ENCODE results near the gene CYGB. TPM values are rescaled to one million over a fixed set of nuclear protein-coding genes. Genes with fewer than 3 reads are reported as not detected.

Gene CYGB
- total RNA-seq, 1 experiment from 2014 or later, result 0.56 TPM

DNA sequence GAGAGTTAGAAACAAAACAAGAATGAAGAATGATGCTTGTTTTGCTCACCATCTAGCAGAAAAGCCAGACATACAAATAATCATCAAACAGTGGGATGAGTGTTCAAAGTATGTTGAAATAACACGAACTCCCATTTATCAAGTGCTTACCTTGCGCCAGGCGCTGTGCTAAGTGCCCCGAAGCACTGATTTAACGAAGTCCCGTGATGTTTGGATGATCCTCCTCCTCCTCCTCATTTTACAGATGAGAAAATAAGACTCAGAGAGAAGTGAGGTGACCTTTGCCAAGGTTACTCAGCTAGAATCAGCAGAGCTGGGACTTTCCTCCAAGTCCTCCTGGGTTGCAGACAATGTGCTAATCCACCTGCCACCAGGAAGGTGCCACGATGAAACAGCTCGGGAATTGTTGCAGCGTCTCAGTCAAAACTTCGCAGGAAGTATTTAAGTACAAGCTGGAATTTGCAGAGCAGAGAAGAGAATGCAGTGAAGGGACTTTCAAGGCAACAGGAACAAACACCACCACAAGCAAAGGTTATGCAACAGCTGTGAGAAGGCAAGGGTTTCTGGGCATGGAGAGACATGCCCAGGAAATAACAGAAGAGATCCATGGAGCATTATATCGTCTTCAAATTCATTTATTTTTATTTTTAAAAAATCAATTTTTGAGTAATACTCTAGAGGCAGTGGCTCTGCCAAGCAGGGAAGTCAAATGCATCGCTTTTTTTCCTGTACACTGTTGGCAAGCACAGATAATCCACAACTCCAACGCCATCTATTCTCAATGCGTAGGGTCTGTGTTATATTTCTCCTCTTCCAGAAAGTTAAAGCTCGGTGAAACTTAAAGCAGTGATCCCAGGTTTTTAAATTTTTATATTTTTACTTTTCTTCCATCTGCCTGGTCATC, 13.5 kb upstream of the CYGB start:
- BruUV-seq (replicated peaks), result no TSS peak
- DNase-seq (ENCODE audit: low spot score), result no peak
- intact Hi-C loops (cut with micrococcal nuclease; ENCODE audit: unreplicated experiment), result no loop called here
- no peak overlapping the region for H3K4me3 ChIP-seq (ENCODE audit: low read depth, low read length, poor library complexity, severe bottlenecking)
- ChIA-PET POLR2A (ENCODE audit: low non-redundant PET) (interaction anchor here (0.7 kb wide), 1 partner anchor 17 kb away, joined by 7 read pairs; no protein-coding TSS in a partner anchor), CTCF (no interaction called here)
- no peaks in the 10 kb centered on the region for H3K9me3 ChIP-seq (ENCODE audit: low read depth, low read length, poor library complexity, severe bottlenecking)
- no peaks in the 10 kb centered on the region for H3K36me3 ChIP-seq (ENCODE audit: insufficient read depth, low read length, poor library complexity, severe bottlenecking)
- no peaks in the 10 kb centered on the region for H3K27me3 ChIP-seq (replicated peaks; ENCODE audit: insufficient read depth, low read depth, low read length, poor library complexity)
- TF ChIP-seq, protein P1, sequence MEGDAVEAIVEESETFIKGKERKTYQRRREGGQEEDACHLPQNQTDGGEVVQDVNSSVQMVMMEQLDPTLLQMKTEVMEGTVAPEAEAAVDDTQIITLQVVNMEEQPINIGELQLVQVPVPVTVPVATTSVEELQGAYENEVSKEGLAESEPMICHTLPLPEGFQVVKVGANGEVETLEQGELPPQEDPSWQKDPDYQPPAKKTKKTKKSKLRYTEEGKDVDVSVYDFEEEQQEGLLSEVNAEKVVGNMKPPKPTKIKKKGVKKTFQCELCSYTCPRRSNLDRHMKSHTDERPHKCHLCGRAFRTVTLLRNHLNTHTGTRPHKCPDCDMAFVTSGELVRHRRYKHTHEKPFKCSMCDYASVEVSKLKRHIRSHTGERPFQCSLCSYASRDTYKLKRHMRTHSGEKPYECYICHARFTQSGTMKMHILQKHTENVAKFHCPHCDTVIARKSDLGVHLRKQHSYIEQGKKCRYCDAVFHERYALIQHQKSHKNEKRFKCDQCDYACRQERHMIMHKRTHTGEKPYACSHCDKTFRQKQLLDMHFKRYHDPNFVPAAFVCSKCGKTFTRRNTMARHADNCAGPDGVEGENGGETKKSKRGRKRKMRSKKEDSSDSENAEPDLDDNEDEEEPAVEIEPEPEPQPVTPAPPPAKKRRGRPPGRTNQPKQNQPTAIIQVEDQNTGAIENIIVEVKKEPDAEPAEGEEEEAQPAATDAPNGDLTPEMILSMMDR (conservative IDR thresholded peaks at IDR 0.05; ENCODE audit: low read depth, low read length), result no peak
- TF ChIP-seq EZH2 (IDR thresholded peaks at IDR 0.05; ENCODE audit: borderline replicate concordance, low read depth, low read length, poor library complexity, severe bottlenecking), result no peak
- H3K27ac ChIP-seq (ENCODE audit: low read depth, low read length, poor library complexity, severe bottlenecking), result no peak overlapping the region
- H3K4me1 ChIP-seq (ENCODE audit: insufficient read depth, low read length, poor library complexity, severe bottlenecking), result peaks cover 13% of the 10 kb centered on the region

DNA sequence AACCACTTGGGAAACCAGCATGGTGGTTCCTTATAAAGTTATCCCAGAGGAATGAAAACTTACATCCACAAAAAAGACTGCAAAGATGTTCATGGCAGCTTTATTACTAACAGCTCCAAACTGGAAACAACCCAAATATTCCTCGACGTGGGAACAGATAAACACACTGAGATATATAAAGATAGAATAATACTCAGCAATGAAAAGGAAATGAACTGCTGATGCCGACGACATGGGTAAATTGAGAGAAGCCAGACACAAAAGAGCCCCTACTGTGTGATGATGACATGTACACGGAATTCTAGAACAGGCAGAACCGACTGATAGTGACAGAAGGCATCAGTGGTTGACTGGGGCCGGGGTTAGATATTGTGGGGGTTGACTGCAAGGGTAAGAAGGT, 12.0 kb upstream of the CYGB start:
- H3K4me1 ChIP-seq (ENCODE audit: insufficient read depth, low read length, poor library complexity, severe bottlenecking), result peaks cover 20% of the 10 kb centered on the region
- H3K4me3 ChIP-seq (ENCODE audit: low read depth, low read length, poor library complexity, severe bottlenecking), result no peak overlapping the region
- CTCF ChIA-PET, result no interaction called here
- intact Hi-C loops (cut with micrococcal nuclease; ENCODE audit: unreplicated experiment), result no loop called here
- H3K27me3 ChIP-seq (replicated peaks; ENCODE audit: insufficient read depth, low read depth, low read length, poor library complexity), result no peaks in the 10 kb centered on the region
- H3K27ac ChIP-seq (ENCODE audit: low read depth, low read length, poor library complexity, severe bottlenecking), result no peak overlapping the region
- TF ChIP-seq, protein P1 (conservative IDR thresholded peaks at IDR 0.05; ENCODE audit: low read depth, low read length), result no peak
- TF ChIP-seq EZH2 (IDR thresholded peaks at IDR 0.05; ENCODE audit: borderline replicate concordance, low read depth, low read length, poor library complexity, severe bottlenecking), result no peak
- POLR2A ChIA-PET (ENCODE audit: low non-redundant PET), result no interaction called here
- no peak for DNase-seq (ENCODE audit: low spot score)
- no peaks in the 10 kb centered on the region for H3K9me3 ChIP-seq (ENCODE audit: low read depth, low read length, poor library complexity, severe bottlenecking)
- no peaks in the 10 kb centered on the region for H3K36me3 ChIP-seq (ENCODE audit: insufficient read depth, low read length, poor library complexity, severe bottlenecking)
- BruUV-seq (replicated peaks), result no TSS peak

DNA sequence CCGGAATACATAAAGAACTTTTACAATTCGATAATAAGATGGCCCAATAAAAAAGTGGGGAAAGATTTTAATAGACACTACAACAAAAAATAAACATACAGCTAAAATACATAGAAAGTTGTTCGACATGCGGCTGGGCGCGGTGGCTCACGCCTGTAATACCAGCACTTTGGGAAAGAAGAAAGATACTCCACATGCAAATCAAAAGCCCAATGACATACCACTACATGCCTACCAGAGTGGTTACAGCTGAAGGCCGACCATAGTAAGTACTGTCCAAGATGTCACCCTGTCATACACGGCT, 11.7 kb upstream of the CYGB start:
- intact Hi-C loops (cut with micrococcal nuclease; ENCODE audit: unreplicated experiment), result no loop called here
- TF ChIP-seq EZH2 (IDR thresholded peaks at IDR 0.05; ENCODE audit: borderline replicate concordance, low read depth, low read length, poor library complexity, severe bottlenecking), result no peak
- TF ChIP-seq, protein P1 (conservative IDR thresholded peaks at IDR 0.05; ENCODE audit: low read depth, low read length), result no peak
- ChIA-PET POLR2A (ENCODE audit: low non-redundant PET) (no interaction called here), CTCF (no interaction called here)
- no peaks in the 10 kb centered on the region for H3K36me3 ChIP-seq (ENCODE audit: insufficient read depth, low read length, poor library complexity, severe bottlenecking)
- no peak overlapping the region for H3K4me3 ChIP-seq (ENCODE audit: low read depth, low read length, poor library complexity, severe bottlenecking)
- H3K27ac ChIP-seq (ENCODE audit: low read depth, low read length, poor library complexity, severe bottlenecking), result no peak overlapping the region
- no peaks in the 10 kb centered on the region for H3K27me3 ChIP-seq (replicated peaks; ENCODE audit: insufficient read depth, low read depth, low read length, poor library complexity)
- DNase-seq (ENCODE audit: low spot score), result no peak
- peaks cover 24% of the 10 kb centered on the region for H3K4me1 ChIP-seq (ENCODE audit: insufficient read depth, low read length, poor library complexity, severe bottlenecking)
- no peaks in the 10 kb centered on the region for H3K9me3 ChIP-seq (ENCODE audit: low read depth, low read length, poor library complexity, severe bottlenecking)
- no TSS peak for BruUV-seq (replicated peaks)

Data from A673 (cell line).